PC-9 (cell line): ENCODE results near the gene PPM1A.

Source experiments
- EZH2 ChIP-seq: fragments of 200-600 bp; sonication (generic); IDR thresholded peaks from 2 replicates; pipeline ENCODE4 v1.8.0; 2017; ENCODE audit warnings: antibody characterized with exemption, low read depth
- TF ChIP-seq, protein P1 (sequence below): fragments of 200-600 bp; sonication (generic); conservative IDR thresholded peaks from 2 replicates; pipeline ENCODE4 v1.6.1; 2017; ENCODE audit warnings: mixed run types, antibody characterized with exemption, mild to moderate bottlenecking, moderate library complexity

DNA sequence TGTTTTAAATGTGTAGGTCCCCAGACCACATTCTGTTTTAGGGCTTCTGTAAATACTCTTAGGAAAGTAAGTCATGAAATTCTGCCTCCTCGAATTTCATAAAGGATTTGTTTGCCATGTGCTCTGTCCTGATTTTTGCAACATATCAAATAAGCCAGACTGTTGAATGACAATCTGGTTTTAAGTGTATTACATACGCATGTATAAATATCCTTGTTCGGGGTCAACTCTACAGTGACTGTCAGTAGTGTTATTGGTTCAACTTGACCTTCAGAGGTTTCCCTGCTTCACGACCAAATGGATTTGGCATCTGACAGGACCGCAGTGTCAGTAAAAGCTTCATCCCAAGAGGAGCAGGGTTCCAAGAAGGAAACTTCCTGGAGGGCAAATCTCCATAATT is 52.7 kb downstream of the PPM1A start:
- TF ChIP-seq, protein P1, sequence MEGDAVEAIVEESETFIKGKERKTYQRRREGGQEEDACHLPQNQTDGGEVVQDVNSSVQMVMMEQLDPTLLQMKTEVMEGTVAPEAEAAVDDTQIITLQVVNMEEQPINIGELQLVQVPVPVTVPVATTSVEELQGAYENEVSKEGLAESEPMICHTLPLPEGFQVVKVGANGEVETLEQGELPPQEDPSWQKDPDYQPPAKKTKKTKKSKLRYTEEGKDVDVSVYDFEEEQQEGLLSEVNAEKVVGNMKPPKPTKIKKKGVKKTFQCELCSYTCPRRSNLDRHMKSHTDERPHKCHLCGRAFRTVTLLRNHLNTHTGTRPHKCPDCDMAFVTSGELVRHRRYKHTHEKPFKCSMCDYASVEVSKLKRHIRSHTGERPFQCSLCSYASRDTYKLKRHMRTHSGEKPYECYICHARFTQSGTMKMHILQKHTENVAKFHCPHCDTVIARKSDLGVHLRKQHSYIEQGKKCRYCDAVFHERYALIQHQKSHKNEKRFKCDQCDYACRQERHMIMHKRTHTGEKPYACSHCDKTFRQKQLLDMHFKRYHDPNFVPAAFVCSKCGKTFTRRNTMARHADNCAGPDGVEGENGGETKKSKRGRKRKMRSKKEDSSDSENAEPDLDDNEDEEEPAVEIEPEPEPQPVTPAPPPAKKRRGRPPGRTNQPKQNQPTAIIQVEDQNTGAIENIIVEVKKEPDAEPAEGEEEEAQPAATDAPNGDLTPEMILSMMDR, result no peak
- no peak for TF ChIP-seq EZH2
